A549 (cell line): ENCODE results near the gene ZNF322. TPM values are rescaled to one million over a fixed set of nuclear protein-coding genes. Genes with fewer than 3 reads are reported as not detected.

Experiments
- ATAC-seq, 2 experiments: fragments of 200-7000 bp in 1 of 2; fragments of >200 bp in 1 of 2; cut with Nextera tagmentation in 1 of 2; cut with Tn5 transposase in 1 of 2; 3 replicates each; pipeline versions ENCODE4 v1.8.0 to v1.9.1; 2018 to 2020; ENCODE audit warnings: mild to moderate bottlenecking in 1 of 2, moderate library complexity in 1 of 2
- CTCF ChIA-PET: fragments of 300-600 bp; sonication (Branson Sonifier 250); formaldehyde crosslinking; extraction: SDS; loops from one replicate; lab custom pipeline; 2021; ENCODE audit warnings: antibody characterized with exemption, inconsistent platforms; lab: Yijun Ruan, JAX
- POLR2A ChIA-PET: fragments of 350-600 bp; formaldehyde crosslinking; extraction: SDS; loops from one replicate; lab custom pipeline; 2021; ENCODE audit warnings: antibody characterized with exemption, inconsistent platforms; lab: Yijun Ruan, JAX
- DNase-seq, 2 experiments: peaks; one replicate each; pipeline versions ENCODE4 v3.0.0 to v3.0.0-alpha.2; 2011 to 2016; ENCODE audit warnings: low read depth in 1 of 2, low spot score in 1 of 2
- FAIRE-seq: peaks from 2 replicates; lab custom pipeline; 2011; peaks lifted over from hg19 to GRCh38; lab: Jason Lieb, UNC
- H3K27ac ChIP-seq, 2 experiments: fragments of >200 bp; sonication (Bioruptor Twin); formaldehyde crosslinking; 3 replicates each; pipeline ENCODE4 v1.5.1; 2016 to 2017
- H3K4me1 ChIP-seq: fragments of >200 bp; sonication (Bioruptor Twin); formaldehyde crosslinking; 3 replicates; pipeline ENCODE4 v1.6.1; 2016
- H3K4me2 ChIP-seq: fragments of >200 bp; sonication (Bioruptor Twin); formaldehyde crosslinking; 3 replicates; pipeline ENCODE4 v1.6.1; 2016
- H3K4me3 ChIP-seq: fragments of >200 bp; sonication (Bioruptor Twin); formaldehyde crosslinking; 3 replicates; pipeline ENCODE4 v1.5.1; 2016
- H3K9me3 ChIP-seq: fragments of >200 bp; sonication (Bioruptor Twin); formaldehyde crosslinking; 3 replicates; pipeline ENCODE4 v1.6.1; 2016
- BCL3 ChIP-seq: fragments of >200 bp; sonication (Bioruptor Twin); formaldehyde crosslinking; IDR thresholded peaks from 3 replicates; pipeline ENCODE4 v1.6.1; 2016
- CHD2 ChIP-seq: fragments of 150-350 bp; IDR thresholded peaks from 2 replicates; pipeline ENCODE4 v1.6.1; 2014; ENCODE audit warnings: low read length; ENCODE audit not compliant: partially characterized antibody
- CTCF ChIP-seq: fragments of >200 bp; sonication (Bioruptor Twin); formaldehyde crosslinking; IDR thresholded peaks from 3 replicates; pipeline ENCODE4 v1.5.1; 2016
- ELK1 ChIP-seq: fragments of 150-350 bp; IDR thresholded peaks from 2 replicates; pipeline ENCODE4 v1.6.1; 2014; ENCODE audit warnings: low read depth, mild to moderate bottlenecking, low read length
- EP300 ChIP-seq, 2 experiments: fragments of >200 bp; sonication (Bioruptor Twin); formaldehyde crosslinking; IDR thresholded peaks; 2 replicates in 1 of 2; 3 replicates in 1 of 2; pipeline ENCODE4 v1.6.1; 2016 to 2017
- FOSL2 ChIP-seq, 2 experiments: fragments of 450-650 bp in 1 of 2; fragments of >200 bp in 1 of 2; sonication (Bioruptor Twin) in 1 of 2; formaldehyde crosslinking; IDR thresholded peaks; 2 replicates each; pipeline versions ENCODE4 v1.5.0 to v1.6.1; 2016 to 2020; ENCODE audit warnings: mild to moderate bottlenecking in 1 of 2, moderate library complexity in 1 of 2
- HOXB5 ChIP-seq: fragments of 250-450 bp; sonication (Bioruptor Pico); IDR thresholded peaks from 2 replicates; pipeline ENCODE4 v1.5.0; 2020; ENCODE audit warnings: mild to moderate bottlenecking, moderate library complexity
- KDM1A ChIP-seq: fragments of 200-600 bp; sonication (generic); IDR thresholded peaks from 2 replicates; pipeline ENCODE4 v1.6.1; 2016; ENCODE audit warnings: low read depth, mild to moderate bottlenecking
- MAX ChIP-seq: IDR thresholded peaks from 2 replicates; pipeline ENCODE4 v1.6.1; 2012
- NPAS2 ChIP-seq: fragments of 250-450 bp; sonication (Bioruptor Pico); IDR thresholded peaks from 2 replicates; pipeline ENCODE4 v1.8.0; 2022; ENCODE audit warnings: mild to moderate bottlenecking, moderate library complexity, borderline replicate concordance
- NR3C1 ChIP-seq: fragments of >200 bp; sonication (Bioruptor Twin); formaldehyde crosslinking; IDR thresholded peaks from 3 replicates; pipeline ENCODE4 v1.6.1; 2017
- PHF8 ChIP-seq: fragments of 200-600 bp; sonication (generic); IDR thresholded peaks from 2 replicates; pipeline ENCODE4 v1.6.1; 2016; ENCODE audit warnings: low read depth, mild to moderate bottlenecking, antibody characterized with exemption, moderate library complexity, borderline replicate concordance
- POLR2A ChIP-seq: IDR thresholded peaks from 2 replicates; pipeline ENCODE4 v1.6.1; 2012; ENCODE audit warnings: mild to moderate bottlenecking, low read length
- RAD21 ChIP-seq, 2 experiments: fragments of >200 bp in 1 of 2; sonication (Bioruptor Twin) in 1 of 2; formaldehyde crosslinking in 1 of 2; IDR thresholded peaks in 1 of 2; conservative IDR thresholded peaks in 1 of 2; 2 replicates in 1 of 2; 3 replicates in 1 of 2; pipeline ENCODE4 v1.6.1; 2012 to 2018; ENCODE audit warnings: inconsistent platforms in 1 of 2
- RARB ChIP-seq: fragments of 250-450 bp; sonication (Bioruptor Pico); IDR thresholded peaks from 2 replicates; pipeline ENCODE4 v1.8.0; 2021; ENCODE audit warnings: mild to moderate bottlenecking, moderate library complexity
- REST ChIP-seq: fragments of 200-600 bp; sonication (generic); IDR thresholded peaks from 2 replicates; pipeline ENCODE4 v1.6.1; 2016; ENCODE audit warnings: antibody characterized with exemption, mild to moderate bottlenecking, moderate library complexity
- SMC3 ChIP-seq: fragments of >200 bp; sonication (Bioruptor Twin); formaldehyde crosslinking; IDR thresholded peaks from 3 replicates; pipeline ENCODE4 v1.6.1; 2018; ENCODE audit warnings: inconsistent platforms
- ZC3H11A ChIP-seq: fragments of 450-650 bp; IDR thresholded peaks from 2 replicates; pipeline ENCODE4 v1.6.1; 2014; ENCODE audit warnings: antibody characterized with exemption, mild to moderate bottlenecking
- ZNF302 ChIP-seq: fragments of 250-450 bp; sonication (Bioruptor Pico); IDR thresholded peaks from 2 replicates; pipeline ENCODE4 v1.9.0; 2021; ENCODE audit warnings: inconsistent platforms, mild to moderate bottlenecking, moderate library complexity
- WGBS: methylation state at CpG from one replicate; pipeline ENCODE4 v1.1.6; 2017; ENCODE audit errors: missing lambda C conversion rate; 5-methylcytosine and 5-hydroxymethylcytosine counted together
- polyA plus RNA-seq, 4 experiments: library from polyadenylated mRNA; depleted of rRNA in 3 of 4; stranded (reverse); fragments of >200 nt; fragmentation: RNase III in 1 of 4; extraction: RNeasy Plus Mini Kit Qiagen cat#74134 plus additional on column Dnase treatment in 1 of 4; gene quantifications; 2 replicates in 3 of 4; 3 replicates in 1 of 4; pipeline ENCODE4 v1.2.3, GENCODE V29; 2011 to 2017

ZNF322 gene
- polyA plus RNA-seq, 2 of the 4 experiments (the other 2 are of a cell fraction), result 6.0 to 14.5 TPM

- Histone ChIP-seq H3K4me2 (no peak overlapping the region), H3K27ac (no peak overlapping the region), H3K4me3 (no peak overlapping the region), H3K9me3 (peaks cover 69% of the 10 kb centered on the region), H3K4me1 (no peaks in the 10 kb centered on the region)
- no peak for TF ChIP-seq ELK1
- TF ChIP-seq MAX, result no peak
- TF ChIP-seq BCL3, result no peak
- no peak for DNase-seq
- WGBS, result 97% methylated on average over 2 of the region's 2 CpGs
- no peak for ATAC-seq
- ChIA-PET POLR2A (no interaction called here), CTCF (no interaction called here)
- FAIRE-seq, result no peak
These were observed 18.7 kb downstream of the ZNF322 start for GRCh38 chr6:26640806-26641205.

- 3% methylated on average over 1 of the region's 1 CpG for WGBS
- POLR2A ChIA-PET, result no interaction called here
- ATAC-seq (no peak), DNase-seq (no peak), FAIRE-seq (no peak)
- no peak for TF ChIP-seq KDM1A
- no peak for TF ChIP-seq RARB (CRISPR knock-in tag)
- no peak for TF ChIP-seq CHD2
- TF ChIP-seq PHF8, result no peak
- no peak for TF ChIP-seq EP300 (IDR thresholded peaks at IDR 0.05)
- TF ChIP-seq SMC3, result no peak
- no peak for TF ChIP-seq ZNF302
- no peak for TF ChIP-seq NR3C1
- Histone ChIP-seq H3K4me1 (no peaks in the 10 kb centered on the region), H3K4me3 (no peak overlapping the region), H3K27ac (no peak overlapping the region), H3K9me3 (peaks cover 43% of the 10 kb centered on the region), H3K4me2 (no peak overlapping the region)
- CTCF ChIA-PET, result no interaction called here
These were observed 30.2 kb downstream of the ZNF322 start for GRCh38 chr6:26629359-26629758.

GRCh38 chr6:26627843-26628242, 31.7 kb downstream of the ZNF322 start:
- DNase-seq, result no peak
- CTCF ChIA-PET, result no interaction called here
- no peak overlapping the region for H3K4me2 ChIP-seq
- H3K4me1 ChIP-seq, result no peaks in the 10 kb centered on the region
- TF ChIP-seq REST (no peak), BCL3 (no peak), ELK1 (no peak), NPAS2 (CRISPR knock-in tag) (no peak), POLR2A (no peak), CTCF (no peak), RARB (CRISPR knock-in tag) (no peak), RAD21 (conservative IDR thresholded peaks at IDR 0.05 in 1 of 2, IDR thresholded peaks at IDR 0.05 in 1 of 2) (no peak), CHD2 (no peak), FOSL2 (IDR thresholded peaks at IDR 0.05) (no peak), FOSL2 (CRISPR knock-in tag; IDR thresholded peaks at IDR 0.05) (no peak), HOXB5 (no peak), ZC3H11A (no peak)
- no peak overlapping the region for H3K27ac ChIP-seq
- H3K9me3 ChIP-seq, result peaks cover 29% of the 10 kb centered on the region; the same call in 2 of the 3 replicates
- ATAC-seq, result no peak
- no peak for FAIRE-seq
- POLR2A ChIA-PET, result interaction anchor here (0.7 kb wide), 1 partner anchor 19 kb away, joined by 8 read pairs; no protein-coding TSS in a partner anchor
- H3K4me3 ChIP-seq, result no peak overlapping the region
- WGBS, result 52% methylated on average over 5 of the region's 7 CpGs
